Astrocyte (in vitro differentiated cells and primary cell): ENCODE measurements around the gene ADAMTS16.

Source experiments
- EZH2 ChIP-seq: IDR thresholded peaks from 2 replicates; pipeline ENCODE4 v1.6.1; 2012; ENCODE audit warnings: mild to moderate bottlenecking, low read length, inconsistent platforms; ENCODE audit not compliant: insufficient read depth
- TF ChIP-seq, protein P1 (sequence below): IDR thresholded peaks from 2 replicates; pipeline ENCODE4 v1.5.1; 2011; ENCODE audit warnings: low read depth, mild to moderate bottlenecking, inconsistent platforms, low read length, moderate library complexity; ENCODE audit not compliant: insufficient read depth

DNA sequence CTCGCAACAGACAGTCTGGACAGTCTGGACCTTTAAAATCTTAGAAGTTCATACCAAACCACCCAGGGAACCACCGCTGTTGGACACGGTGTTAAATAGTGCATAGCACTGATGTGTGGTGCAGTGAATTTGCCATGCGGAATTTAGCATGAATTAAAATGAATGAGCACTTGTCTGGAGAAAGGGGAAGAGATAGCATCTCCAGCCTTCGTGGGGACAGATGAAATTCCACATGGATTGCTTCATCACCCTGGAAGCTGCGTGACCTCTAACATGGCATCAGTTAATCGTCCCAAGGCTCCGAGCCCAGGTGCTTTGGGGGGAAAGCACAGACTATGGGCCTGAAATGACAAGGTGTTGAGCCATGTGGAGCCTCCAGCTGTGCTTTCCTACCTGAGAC, 91.4 kb downstream of the ADAMTS16 start:
- TF ChIP-seq, protein P1, sequence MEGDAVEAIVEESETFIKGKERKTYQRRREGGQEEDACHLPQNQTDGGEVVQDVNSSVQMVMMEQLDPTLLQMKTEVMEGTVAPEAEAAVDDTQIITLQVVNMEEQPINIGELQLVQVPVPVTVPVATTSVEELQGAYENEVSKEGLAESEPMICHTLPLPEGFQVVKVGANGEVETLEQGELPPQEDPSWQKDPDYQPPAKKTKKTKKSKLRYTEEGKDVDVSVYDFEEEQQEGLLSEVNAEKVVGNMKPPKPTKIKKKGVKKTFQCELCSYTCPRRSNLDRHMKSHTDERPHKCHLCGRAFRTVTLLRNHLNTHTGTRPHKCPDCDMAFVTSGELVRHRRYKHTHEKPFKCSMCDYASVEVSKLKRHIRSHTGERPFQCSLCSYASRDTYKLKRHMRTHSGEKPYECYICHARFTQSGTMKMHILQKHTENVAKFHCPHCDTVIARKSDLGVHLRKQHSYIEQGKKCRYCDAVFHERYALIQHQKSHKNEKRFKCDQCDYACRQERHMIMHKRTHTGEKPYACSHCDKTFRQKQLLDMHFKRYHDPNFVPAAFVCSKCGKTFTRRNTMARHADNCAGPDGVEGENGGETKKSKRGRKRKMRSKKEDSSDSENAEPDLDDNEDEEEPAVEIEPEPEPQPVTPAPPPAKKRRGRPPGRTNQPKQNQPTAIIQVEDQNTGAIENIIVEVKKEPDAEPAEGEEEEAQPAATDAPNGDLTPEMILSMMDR = no peak
- no peak for TF ChIP-seq EZH2
